Activated CD8-positive, alpha-beta memory T cell treated with anti-CD3 and anti-CD28 coated beads for 4 hours (primary cell): ENCODE measurements around the gene ULK1.

Experiments used
- DNase-seq, 2 donors: peaks; one replicate each; pipeline ENCODE4 v3.0.0-alpha.2; 2020; ENCODE audit warnings: low read depth in 2 of 2

ULK1 gene

DNA sequence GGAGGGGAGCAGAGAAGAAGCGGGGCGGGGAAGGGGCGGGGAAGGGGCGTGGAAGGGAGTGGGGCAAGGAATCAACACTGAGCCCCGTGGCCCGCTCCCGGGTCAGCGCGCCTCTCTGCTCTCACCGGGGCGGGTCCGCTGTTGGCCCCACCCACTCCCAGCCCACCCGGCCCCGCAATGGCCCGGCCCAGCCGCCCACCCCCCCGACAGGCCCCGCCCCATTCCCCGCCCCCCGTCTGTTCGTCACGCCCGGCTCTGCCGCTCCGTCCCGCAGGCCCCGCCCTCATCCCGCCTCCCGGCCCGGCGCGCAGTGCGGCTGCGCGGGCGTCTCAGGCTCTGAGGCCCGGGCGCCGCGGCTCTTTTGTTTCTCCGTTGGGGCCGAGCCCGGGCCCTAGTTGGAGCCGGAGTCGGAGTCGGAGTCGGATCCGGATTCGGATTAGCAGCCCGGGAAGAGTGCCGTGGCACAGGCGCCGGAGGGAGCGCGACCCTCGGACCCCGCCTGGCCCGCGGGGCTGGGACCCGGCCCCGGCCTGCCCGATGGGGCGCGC, at the start of gene ULK1:
TSS of gene ULK1 (plus strand) at position 310 of the 548 bp plus-strand sequence. CDS start 380 bp downstream, outside the sequence.
- DNase-seq: peak; percentile 83 to 88

DNA sequence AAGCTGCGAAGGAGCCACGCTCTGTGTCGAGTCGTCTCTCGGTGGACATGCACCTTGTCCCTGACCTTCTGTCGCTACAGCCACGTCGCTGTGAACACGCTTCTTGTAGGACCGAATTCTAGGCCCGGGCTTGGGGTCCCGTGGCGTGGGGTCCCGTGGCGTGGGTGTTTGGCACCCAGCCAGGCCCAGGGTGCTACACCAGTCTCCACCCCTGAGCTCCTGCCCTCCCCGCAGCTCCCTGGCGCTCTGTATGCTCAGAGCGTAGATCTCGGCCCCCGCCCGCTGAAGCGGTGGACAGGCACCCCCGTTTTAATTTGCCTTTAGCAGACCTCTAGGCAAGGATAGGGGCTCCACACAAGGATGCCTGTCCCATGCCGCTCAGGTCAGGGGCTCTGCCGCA, 49.8 kb upstream of the ULK1 start:
- DNase-seq: no peak

DNA sequence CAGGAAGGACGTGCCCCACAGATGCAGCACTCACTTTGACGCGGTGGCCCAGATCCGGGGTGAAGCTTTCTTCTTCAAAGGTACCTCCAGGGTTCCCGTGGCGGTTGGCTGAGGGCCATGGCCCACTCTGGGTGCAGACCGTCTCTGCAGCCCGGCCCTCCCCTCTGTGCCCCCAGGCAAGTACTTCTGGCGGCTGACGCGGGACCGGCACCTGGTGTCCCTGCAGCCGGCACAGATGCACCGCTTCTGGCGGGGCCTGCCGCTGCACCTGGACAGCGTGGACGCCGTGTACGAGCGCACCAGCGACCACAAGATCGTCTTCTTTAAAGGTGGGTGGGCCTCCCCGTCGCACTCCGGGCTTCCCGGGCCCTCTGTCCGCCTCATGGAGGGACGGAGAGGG, 49.3 kb upstream of the ULK1 start:
- DNase-seq: no peak

DNA sequence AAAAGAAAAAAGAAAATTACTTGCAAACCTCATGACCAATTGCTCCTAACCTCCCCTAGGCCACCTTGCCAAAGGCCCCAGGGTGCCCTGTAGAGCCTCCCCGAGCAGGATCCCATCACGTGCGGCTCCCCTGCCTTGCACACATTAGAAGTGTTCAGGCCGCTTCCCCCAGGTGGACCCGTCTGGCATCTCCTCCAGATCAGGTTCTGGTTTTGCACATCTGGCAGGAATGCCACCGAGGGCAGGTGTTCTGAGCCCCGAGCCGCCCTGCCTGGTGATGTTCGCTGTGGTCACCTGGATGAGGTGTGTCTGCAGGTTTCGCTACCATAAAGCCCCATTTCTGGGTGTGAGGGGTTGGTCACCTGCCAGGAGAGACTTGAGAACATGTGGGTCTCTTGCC, 47.0 kb upstream of the ULK1 start:
- no peak for DNase-seq

DNA sequence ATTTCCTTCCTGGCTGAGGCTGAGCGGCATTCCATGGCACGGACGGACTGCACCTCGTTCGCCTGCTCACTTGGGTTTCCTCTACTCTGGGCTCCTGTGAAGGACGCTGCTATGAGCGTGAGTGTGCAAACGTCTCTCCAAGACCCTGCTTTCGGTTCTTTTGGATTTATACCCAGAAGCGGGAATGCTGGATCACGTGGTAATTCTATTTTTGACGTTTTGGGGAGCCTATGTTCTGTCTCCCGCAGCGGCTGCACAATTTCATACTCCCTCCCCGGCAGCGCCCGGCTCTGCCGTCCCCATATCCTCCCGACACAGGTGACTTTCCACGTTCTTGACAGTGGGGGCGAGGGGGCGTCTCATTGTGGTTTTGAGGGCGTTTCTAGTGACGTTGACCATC, 45.7 kb upstream of the ULK1 start:
- no peak for DNase-seq

- DNase-seq: no peak
Observed at GRCh38 chr12:131849700-131850553, 44.5 kb upstream of the ULK1 start.

DNA sequence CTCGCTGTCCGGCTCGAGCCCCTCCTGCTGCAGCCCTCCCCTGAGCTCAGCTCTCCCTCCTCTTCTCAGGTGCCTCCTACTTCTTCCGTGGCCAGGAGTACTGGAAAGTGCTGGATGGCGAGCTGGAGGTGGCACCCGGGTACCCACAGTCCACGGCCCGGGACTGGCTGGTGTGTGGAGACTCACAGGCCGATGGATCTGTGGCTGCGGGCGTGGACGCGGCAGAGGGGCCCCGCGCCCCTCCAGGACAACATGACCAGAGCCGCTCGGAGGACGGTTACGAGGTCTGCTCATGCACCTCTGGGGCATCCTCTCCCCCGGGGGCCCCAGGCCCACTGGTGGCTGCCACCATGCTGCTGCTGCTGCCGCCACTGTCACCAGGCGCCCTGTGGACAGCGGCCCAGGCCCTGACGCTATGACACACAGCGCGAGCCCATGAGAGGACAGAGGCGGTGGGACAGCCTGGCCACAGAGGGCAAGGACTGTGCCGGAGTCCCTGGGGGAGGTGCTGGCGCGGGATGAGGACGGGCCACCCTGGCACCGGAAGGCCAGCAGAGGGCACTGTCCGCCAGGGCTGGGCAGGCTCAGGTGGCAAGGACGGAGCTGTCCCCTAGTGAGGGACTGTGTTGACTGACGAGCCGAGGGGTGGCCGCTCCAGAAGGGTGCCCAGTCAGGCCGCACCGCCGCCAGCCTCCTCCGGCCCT, 43.4 kb upstream of the ULK1 start:
- no peak for DNase-seq

DNA sequence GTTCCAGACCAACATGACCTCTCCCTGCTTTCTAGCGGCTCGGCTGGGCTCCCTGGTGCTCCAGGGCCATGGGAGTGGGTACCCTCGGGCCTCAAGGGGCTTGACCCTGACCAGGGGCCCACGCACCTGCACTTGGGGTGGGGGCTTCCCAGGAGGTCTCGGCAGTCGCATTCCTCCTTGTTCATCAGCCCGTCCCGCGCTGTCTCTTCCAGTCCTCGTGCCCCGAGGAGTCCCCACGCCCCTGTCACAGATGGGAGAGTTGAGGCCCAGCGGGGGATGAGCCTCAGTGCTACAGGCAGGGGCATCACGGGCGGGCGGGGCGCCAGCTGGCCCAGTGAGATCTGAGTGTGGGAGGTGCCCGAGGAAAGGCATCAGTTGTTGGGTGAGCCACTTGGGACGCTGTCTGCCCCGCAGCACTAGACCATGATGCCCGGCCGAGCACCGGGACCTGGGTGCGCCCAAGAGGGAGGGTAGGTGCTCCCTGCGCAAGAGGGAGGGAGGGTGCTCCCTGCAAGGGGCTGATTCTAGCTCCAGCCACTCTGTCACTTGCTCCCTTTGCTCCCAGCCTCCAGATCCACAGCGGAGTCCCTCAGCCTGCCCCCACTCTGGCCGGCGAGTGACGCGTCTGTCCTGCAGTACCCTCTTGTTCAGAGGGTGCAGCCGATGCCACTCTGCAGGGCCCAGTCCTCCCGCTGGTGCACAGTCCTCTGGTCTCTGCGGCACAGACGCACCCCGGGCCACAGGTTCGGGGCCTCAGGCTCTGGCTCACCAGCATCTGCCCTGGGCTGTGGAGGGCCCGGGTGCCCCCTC, 42.5 kb upstream of the ULK1 start:
- DNase-seq: no peak

GRCh38 chr12:131852551-131853299, 41.7 kb upstream of the ULK1 start:
- no peak for DNase-seq

DNA sequence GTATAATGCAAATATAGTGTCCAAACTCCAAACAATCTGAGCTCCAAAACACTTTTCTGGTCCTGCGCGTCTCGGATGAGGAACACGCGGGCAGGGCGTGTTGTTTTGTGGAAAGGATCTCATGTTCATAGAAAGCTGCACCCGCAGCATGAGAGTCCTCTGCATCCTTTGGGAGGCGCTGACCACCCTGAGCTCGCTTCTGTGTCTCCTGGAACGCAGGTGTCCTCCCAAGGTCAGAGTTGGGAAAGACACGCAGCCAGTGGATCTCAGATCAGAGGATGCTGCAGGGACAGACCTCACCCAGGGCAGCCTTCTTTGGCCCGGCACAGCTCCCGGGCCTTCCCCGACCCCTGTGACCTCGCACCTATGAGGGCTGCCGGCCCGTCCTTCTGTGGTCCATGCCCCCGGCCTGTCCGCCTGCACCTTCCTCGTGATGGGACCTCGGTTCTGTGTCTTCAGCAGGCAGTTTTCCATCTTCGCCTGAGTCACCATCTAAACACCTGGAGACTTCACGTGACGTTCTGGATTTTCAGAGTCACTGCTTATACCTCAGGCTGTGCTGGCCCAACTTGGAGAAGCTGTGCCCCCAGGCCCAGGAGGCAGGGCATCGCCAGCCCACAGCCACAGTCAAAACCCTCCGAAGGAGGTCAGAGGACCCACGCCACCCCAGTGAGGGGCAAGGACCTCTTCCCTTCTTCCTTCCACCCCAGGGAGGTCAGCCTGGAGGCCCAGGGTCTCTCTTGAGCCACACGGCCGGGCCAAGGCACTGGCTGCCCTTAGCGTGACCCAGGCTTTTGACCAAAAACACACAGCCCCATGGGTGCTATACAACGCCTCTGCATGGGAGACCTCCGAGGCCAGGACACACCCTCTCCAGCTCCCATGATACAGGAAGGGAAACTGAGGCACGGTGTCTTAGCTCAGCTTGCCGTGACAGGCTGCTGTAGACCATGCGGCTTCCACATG, 40.3 kb upstream of the ULK1 start:
- no peak for DNase-seq

GRCh38 chr12:131854861-131855476, 39.5 kb upstream of the ULK1 start:
- DNase-seq: no peak

GRCh38 chr12:131855521-131856142, 38.8 kb upstream of the ULK1 start:
- no peak for DNase-seq

- DNase-seq: no peak
Observed at GRCh38 chr12:131856366-131857097, 37.9 kb upstream of the ULK1 start.

- no peak for DNase-seq
Observed at GRCh38 chr12:131857908-131858850, 36.2 kb upstream of the ULK1 start.

- no peak for DNase-seq
Observed at GRCh38 chr12:131860472-131861260, 33.8 kb upstream of the ULK1 start.

DNA sequence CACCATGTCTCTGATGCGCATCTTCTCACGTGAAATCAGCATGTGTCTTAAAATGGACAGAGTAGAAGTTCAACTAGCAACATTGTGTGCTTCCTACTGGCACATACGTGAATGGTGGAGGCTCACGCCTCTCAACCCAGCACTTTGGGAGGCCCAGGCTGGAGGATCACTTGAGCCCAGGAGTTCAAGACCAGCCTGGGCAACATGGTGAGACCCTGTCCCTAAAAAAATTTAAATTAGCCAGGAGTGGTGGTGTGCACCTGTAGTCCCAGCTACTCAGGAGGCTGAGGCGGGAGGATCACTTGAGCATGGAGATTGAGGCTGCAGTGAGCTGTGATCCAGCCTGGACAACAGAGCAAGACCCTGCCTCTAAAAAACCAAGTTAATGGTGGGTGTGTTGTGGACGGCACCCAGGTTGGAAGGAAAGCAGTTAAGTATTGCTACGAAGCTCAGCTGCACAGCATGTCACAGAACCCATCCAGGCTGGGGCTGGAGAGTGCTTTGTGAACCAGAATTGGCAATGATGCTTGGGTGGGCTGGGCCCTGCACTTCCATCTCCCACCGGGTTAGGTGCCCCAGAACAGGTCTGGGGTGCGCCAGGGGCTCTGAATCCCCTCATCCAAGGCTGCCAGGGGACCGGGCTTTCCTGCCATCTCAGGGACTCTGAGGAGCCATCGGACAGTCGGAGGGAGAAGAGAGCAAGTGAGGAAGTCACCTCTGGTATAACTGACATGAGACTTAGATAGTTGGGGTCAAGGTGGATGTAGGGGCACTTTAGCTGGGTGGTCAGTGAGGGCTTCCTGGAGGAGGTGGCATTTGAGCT, 33.0 kb upstream of the ULK1 start:
- DNase-seq: no peak
